Activated CD4-positive, CD25-positive, alpha-beta regulatory T cell treated with anti-CD3 and anti-CD28 coated beads, Interleukin-2, amount 50 U/mL, for 16 hours (primary cell): ENCODE measurements around the gene PKP4.
"Not testable (repeated sequence)": the region's sequence is repeated elsewhere in the genome, so short reads cannot be mapped to it uniquely, and the experiment has no call there.

ENCODE experiments used
- DNase-seq: peaks from one replicate; pipeline ENCODE4 v3.0.0-alpha.2; 2020; ENCODE audit warnings: low read depth, low spot score

PKP4 gene, protein sequence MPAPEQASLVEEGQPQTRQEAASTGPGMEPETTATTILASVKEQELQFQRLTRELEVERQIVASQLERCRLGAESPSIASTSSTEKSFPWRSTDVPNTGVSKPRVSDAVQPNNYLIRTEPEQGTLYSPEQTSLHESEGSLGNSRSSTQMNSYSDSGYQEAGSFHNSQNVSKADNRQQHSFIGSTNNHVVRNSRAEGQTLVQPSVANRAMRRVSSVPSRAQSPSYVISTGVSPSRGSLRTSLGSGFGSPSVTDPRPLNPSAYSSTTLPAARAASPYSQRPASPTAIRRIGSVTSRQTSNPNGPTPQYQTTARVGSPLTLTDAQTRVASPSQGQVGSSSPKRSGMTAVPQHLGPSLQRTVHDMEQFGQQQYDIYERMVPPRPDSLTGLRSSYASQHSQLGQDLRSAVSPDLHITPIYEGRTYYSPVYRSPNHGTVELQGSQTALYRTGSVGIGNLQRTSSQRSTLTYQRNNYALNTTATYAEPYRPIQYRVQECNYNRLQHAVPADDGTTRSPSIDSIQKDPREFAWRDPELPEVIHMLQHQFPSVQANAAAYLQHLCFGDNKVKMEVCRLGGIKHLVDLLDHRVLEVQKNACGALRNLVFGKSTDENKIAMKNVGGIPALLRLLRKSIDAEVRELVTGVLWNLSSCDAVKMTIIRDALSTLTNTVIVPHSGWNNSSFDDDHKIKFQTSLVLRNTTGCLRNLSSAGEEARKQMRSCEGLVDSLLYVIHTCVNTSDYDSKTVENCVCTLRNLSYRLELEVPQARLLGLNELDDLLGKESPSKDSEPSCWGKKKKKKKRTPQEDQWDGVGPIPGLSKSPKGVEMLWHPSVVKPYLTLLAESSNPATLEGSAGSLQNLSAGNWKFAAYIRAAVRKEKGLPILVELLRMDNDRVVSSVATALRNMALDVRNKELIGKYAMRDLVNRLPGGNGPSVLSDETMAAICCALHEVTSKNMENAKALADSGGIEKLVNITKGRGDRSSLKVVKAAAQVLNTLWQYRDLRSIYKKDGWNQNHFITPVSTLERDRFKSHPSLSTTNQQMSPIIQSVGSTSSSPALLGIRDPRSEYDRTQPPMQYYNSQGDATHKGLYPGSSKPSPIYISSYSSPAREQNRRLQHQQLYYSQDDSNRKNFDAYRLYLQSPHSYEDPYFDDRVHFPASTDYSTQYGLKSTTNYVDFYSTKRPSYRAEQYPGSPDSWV

DNA sequence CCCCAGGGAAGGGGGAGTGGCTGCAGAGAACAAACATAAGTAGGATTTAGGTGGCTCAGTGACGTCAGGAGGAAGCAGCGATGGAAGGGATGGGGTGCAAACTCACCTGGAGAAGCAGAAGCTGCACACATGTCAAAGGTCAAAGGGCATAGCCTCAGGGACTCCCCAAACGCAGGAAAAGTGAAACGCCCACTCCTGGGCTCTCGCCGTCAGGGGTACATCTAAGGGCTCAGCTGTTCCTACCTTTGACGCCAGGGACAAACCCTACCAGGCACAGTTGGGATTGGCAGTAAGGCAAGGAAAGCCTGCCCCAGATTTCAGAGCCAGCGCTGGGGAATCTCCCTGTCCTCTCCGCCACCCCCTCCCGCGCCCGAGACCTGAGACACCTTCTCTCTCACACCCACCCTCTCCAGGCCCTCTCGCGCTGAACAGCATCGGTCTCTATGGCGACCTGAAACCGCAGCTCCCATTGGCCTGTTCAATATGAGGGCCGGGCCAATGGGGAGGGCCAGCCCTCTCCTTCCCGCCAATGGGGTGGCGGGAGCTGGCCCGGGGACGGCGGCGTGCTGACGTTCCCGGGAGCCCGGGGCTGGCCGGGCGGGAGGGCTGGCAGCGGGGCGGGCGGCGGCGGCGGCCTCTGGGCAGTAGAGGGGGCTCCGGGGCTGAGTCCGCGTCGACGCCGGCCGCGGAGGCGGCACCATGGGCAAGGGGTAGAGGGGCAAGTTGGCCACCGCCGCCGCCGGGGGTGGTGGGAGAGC lies at the start of gene PKP4, which contains the start of gene CCDC148:
PKP4 (plus strand) TSS at position 644 of the 758 bp plus-strand sequence. CDS start 76,233 bp downstream, outside the sequence.
CCDC148 (minus strand) TSS at position 445 of the 758 bp plus-strand sequence; CDS start at position 131, 314 bp downstream.
- peak; percentile 74 for DNase-seq

DNA sequence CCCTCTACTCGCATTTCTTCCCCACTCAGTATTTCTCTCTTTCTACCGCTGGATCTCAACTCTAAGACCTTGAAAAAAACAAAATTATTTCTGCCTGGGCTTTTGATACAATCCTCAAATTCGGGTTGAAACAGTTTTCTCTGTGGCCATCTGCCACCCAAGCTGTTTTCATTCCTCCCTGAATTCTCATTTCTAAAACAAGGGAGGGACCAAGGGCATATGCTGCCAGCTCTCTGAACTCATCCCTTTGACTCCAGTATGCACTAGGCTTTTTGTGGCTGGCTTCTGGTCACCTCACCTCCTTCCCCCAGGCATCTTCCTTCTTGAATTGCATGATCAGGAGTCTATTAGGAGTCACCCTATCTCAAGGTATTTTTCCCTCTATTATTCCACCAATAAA lies 49.7 kb upstream of the PKP4 start:
- no peak for DNase-seq

- no peak for DNase-seq
Observed at GRCh38 chr2:158410132-158410531, 46.6 kb upstream of the PKP4 start.

- no peak for DNase-seq
Observed at GRCh38 chr2:158411748-158412147, 45.0 kb upstream of the PKP4 start.

GRCh38 chr2:158412206-158412605 lies 44.5 kb upstream of the PKP4 start:
- DNase-seq: no peak

DNA sequence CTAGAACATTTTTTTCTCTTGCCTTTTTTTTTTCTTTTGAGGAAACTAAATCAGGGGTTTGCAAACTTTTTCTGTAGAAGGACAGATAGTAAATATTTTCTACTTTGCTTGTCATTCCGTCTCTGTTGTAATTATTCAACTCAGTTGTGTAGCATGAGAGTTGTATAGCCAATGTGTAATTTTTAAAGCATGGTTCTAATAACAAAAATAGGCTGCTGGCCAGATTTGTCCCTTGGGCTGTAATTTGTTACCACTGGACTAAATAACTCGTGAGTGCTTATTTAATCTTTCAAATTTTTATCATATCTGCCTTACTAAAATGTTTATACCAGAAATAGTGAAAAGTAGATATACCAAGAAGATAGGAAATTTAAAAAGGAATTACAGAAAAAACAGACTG lies 43.2 kb upstream of the PKP4 start:
- DNase-seq: no peak

GRCh38 chr2:158414538-158414937 lies 42.2 kb upstream of the PKP4 start:
- DNase-seq: no peak

- no peak for DNase-seq
Observed at GRCh38 chr2:158432117-158432516, 24.6 kb upstream of the PKP4 start.

DNA sequence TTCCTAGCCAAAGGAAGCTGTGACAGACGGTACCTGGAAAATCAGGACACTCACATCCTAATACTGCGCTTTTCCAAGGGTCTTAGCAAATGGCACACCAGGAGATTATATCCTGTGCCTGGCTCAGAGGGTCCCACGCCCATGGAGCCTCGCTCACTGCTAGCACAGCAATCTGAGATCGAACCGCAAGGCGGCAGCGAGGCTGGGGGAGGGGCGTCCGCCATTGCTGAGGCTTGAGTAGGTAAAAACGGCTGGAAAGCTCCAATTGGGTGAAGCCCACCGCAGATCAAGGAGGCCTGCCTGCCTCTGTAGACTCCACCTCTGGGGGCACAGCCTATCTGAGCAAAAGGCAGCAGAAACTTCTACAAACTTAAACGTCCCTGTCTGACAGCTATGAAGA lies 23.0 kb upstream of the PKP4 start:
- DNase-seq: not testable (repeated sequence)

GRCh38 chr2:158439062-158439461 lies 17.7 kb upstream of the PKP4 start:
- DNase-seq: not testable (repeated sequence)

GRCh38 chr2:158443606-158444005 lies 13.1 kb upstream of the PKP4 start:
- DNase-seq: no peak

DNA sequence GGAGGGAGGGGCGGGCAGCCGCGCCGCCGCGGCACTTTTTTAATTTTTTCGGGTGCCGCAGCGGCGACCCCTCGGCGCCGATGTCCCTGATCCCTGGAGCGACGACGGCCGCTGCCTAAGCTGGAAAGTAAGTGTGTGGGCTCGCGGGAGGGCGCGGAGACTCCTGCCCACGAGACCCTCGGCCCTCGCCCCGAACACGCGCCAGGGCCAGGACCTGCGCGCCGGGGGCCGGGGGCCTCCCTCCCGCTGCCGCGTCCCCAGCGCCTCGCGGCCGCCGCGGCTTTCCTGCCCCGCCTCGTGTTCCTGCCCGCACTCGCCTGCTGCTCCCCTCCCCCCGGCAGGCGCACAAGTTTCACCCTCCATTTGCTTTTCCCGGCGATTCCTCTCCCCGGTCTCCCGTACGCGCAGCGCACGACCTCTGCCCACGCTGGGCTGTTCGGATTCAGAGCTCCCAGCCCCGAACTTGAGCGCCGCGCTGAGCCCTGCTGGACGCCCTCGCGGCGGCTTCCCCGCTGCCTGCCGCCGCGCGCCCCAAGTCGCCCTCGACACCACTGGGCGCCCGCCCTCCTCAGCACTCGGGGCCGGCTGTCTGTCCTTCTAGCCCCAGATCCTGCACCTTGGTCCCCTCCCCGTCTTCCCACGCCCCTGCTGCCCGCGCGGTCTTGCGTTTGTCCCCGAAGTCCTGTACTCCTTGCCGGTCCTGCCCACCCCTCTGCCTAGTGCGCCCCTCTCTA lies 507 bp downstream of the PKP4 start:
- peak; percentile 12 for DNase-seq

- peak; percentile 10 for DNase-seq
Observed at GRCh38 chr2:158457826-158458616, 1.3 kb downstream of the PKP4 start.

- no peak for DNase-seq
Observed at GRCh38 chr2:158458617-158458920, 1.8 kb downstream of the PKP4 start.

GRCh38 chr2:158459161-158460003 lies 2.6 kb downstream of the PKP4 start:
- no peak for DNase-seq

- DNase-seq: no peak
Observed at GRCh38 chr2:158460632-158461297, 4.0 kb downstream of the PKP4 start.

- DNase-seq: no peak
Observed at GRCh38 chr2:158463496-158464095, 6.8 kb downstream of the PKP4 start.
